Fibroblast of skin of scalp (primary cell): ENCODE data around the gene IL2RA. TPM values are rescaled to one million over a fixed set of nuclear protein-coding genes. Genes with fewer than 3 reads are reported as not detected.
"Not testable (repeated sequence)": the region's sequence is repeated elsewhere in the genome, so short reads cannot be mapped to it uniquely, and the experiment has no call there.

Source experiments
- DNase-seq: peaks from one replicate; pipeline ENCODE4 v3.0.0-alpha.2; 2013
- polyA plus RNA-seq, 2 experiments: library from polyadenylated mRNA; unstranded; fragments of 120-200 nt; gene quantifications; one replicate each; pipeline ENCODE4 v1.2.1, GENCODE V29; 2013; ENCODE audit not compliant: insufficient read length in 2 of 2

The IL2RA gene
- not detected for polyA plus RNA-seq (2013, experiment 1 of 2; ENCODE audit: insufficient read length)
- polyA plus RNA-seq (2013, experiment 2 of 2; ENCODE audit: insufficient read length) = not detected

- no peak for DNase-seq
Observed at GRCh38 chr10:6062101-6062771, at the start of gene IL2RA. TSS of gene IL2RA (minus strand) at chr10:6062367. CDS start at chr10:6062151, 216 bp downstream.

GRCh38 chr10:6110136-6110535, 48.0 kb upstream of the IL2RA start:
- DNase-seq = no peak

- no peak for DNase-seq
Observed at GRCh38 chr10:6109444-6109775, 47.2 kb upstream of the IL2RA start.

DNA sequence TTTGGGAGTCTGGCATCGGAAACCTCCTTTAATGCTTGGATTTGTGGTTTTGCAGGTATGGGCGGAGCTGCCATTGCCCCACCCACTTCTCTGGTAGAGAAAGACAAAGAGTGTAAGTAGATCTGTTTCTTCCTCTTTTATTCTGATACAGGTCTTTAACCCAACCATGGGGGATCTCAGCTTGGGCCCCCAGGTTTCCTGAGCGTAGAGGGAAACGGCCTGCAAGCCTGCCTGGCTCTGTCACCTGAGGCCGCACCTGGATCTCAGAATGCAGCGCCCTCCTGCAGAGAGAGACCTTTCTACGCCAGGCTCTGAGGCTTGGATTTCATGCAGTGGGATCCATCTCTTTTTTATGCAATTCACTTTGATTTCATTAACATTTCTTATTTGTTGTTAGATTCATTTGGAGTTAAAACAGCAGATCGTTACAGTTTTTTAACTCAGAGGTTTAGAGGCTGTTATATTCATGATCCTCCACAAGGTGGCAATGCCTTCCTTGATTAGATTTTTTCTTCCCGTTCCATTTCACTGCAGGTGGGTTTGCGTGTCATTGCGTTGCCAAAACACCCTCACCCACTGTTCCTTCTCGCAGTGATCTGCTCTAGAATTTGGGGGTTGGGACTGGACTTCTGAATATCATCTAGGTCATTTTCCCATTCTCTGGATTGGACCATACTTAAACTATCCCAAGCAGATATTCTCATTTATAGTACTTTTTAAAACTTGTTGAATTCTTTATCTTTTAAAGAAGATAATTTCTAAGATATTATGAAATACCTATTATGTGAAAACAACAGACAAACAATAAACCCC, 46.7 kb upstream of the IL2RA start:
- DNase-seq = peak; percentile 49

DNA sequence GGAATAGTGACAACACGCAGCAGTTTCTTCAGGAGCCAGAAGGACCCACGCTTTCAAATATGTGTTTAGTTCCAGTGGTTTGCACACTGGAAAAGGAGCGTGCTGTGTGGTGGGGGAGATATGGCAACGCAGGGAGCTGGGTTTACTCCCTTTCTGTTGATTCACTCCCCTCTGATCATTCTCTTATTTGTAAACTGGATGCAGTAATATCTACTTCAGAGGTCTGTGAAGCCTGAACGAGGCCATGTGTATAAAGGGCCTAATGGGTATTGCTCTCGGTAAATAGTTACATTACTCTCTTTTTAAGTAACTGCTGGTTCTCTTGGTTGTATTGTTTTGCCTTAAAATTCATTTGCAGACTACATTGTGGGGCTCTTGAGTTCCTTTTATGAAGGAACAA, 45.9 kb upstream of the IL2RA start:
- no peak for DNase-seq

DNA sequence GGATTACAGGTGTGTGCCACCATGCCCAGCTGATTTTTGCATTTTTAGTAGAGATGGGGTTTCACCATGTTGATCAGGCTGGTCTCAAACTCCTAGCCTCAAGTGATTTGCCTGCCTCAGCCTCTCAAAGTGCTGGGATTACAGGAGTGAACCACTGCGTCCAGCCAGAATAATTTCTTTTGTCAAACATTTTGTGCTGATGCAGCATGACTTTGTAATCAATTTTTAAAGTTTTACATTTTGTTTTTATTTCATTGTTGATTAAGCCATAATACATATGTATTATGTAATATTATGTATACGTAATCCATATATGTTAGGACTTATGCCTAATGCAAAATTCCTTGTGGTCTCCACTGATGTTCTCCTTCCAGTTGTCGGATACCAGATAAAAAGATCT, 45.4 kb upstream of the IL2RA start:
- DNase-seq = not testable (repeated sequence)

DNA sequence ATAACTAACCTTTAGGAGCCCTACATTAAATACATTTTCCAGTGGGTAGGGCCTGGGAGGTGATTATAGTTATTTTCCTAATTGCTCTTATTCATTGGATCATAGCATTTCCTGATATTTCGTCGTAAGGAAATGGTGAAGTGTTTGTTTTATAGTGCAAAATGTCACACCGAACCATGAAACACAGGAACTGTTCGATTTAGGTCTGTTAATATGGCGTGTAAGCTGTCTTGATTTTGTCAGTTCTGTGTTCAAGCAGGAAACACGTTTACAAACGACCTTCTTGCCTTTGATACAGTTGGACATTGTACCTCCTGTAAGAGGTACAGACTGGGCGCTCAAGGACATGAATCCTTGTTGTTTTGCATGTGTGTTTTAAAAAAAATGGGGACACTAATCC, 41.4 kb upstream of the IL2RA start:
- no peak for DNase-seq

GRCh38 chr10:6102128-6102527, 40.0 kb upstream of the IL2RA start:
- DNase-seq = no peak

- no peak for DNase-seq
Observed at GRCh38 chr10:6101181-6101580, 39.0 kb upstream of the IL2RA start.

DNA sequence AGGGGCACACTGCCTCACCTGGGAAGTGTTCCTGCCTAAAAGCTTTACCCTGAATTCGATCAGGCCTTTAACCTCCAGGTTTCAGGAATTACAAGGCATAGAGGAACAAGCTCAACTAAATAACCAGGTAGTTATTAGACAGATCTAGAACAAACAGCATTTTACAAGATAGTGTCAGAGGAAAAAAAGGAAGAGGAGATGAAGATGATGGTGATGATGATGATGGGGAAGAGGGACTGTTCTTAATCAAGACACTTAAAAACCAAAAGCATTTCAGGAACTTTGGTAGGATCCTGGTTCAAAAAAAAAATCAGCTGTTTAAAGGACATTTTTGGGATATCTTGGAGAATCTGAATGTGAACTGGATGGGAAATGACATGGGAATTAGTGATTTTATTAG, 38.2 kb upstream of the IL2RA start:
- DNase-seq = no peak

- DNase-seq = no peak
Observed at GRCh38 chr10:6098156-6098555, 36.0 kb upstream of the IL2RA start.

GRCh38 chr10:6097063-6097462, 34.9 kb upstream of the IL2RA start:
- DNase-seq = no peak

DNA sequence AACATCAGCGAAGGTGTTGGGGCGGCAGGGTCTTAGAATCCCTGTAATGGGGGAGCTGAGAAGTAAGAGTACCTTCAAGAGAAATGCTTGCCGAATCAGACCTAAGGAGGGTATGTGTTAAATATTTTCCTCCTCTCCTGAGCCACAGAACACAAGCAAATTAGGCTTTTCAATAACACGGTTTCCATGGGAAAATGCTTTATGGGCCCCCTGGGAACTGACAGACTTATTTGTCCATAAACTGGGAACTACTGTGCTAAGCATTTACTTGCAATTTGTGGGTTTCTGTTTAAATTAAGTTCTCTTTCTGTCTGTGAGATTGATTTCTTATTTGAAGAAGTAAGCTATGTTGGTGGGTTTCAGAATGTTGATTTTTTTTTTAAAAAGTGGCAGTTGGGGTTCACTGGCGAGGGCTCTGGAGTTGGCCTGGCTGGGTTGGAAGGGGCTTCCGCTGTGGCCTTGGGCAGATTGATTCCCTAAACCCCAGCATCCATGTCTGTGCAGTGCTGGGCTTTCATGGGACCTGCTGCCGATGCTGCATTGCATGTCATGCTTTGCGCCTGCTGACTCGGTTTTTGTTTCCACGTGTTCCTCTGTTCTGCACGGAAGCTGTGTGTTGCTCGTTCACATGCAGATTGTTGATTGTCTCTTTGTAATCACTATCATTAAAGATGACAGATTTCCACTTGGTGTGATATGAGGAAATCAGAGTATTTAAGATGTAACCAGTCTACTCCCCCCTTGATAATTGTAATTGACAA, 33.8 kb upstream of the IL2RA start:
- peak; percentile 15 for DNase-seq

- no peak for DNase-seq
Observed at GRCh38 chr10:6092731-6093130, 30.6 kb upstream of the IL2RA start.

DNA sequence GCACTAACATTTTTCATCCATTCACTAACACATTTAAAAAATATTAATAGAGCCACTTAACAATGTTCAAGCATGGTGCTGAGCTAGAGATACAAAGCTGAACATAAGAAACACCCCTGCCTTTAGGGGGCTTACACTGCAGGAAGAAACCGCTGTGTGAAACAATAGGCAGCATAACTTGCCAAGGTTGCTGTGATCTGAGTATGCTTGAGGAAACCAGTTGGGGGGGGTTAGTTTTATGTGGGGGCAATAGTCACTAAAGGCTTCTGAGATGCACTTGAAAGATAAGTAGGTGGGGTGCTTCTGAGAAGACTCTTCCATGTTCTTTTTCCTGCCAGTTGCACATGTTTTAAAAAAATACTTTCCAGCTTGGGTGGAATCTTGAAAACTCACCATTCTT, 29.5 kb upstream of the IL2RA start:
- no peak for DNase-seq

DNA sequence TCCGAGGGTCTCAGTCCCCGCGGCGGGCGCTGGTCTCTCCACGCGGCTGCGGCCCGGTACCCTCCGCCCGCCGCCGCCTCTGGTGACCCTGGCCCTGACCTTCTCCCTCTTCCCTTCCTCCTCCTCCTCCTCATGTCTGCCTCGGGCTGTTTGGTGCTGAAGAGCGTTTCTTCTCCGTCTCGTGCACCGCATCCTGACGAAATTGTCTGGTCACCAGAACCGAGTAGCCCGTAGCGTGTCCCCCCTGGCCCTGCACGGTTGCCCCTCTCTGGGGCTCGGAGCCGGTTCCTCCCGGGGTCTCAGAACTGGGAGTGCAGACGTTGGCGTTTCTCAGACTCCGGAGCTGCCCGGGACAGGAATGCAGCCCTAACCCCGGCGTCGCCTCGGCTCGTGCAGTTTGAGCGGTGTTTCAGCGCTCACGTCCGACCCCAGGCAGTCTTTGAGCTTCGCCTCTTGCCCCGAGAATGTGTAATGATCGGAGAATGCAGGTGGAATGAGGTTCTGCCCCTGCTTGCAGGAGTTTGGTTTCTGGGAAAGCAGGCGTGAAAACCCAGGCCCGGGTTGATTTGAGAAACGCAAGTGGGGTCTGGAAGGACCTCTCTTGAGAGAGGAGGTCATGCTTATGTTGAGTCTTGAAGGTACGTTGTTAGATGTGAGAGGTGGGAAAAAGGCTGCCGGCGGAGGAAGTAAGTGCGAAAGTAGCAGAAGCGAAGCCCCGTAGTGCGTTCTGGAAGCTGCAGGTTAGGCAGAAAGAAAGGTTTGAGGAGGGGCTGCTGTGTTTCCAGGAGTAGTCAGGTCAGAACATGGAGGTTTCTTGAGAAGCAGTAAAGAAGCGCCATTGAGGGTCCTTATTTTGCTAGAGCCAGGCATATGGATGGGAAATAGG, 27.4 kb upstream of the IL2RA start:
- DNase-seq = peak; percentile 9

GRCh38 chr10:6088721-6089333, 26.7 kb upstream of the IL2RA start, which contains the start of gene RBM17:
TSS of gene RBM17 (plus strand) at chr10:6089034. CDS start at chr10:6097066, 8,032 bp downstream.
- peak; percentile 96 for DNase-seq

DNA sequence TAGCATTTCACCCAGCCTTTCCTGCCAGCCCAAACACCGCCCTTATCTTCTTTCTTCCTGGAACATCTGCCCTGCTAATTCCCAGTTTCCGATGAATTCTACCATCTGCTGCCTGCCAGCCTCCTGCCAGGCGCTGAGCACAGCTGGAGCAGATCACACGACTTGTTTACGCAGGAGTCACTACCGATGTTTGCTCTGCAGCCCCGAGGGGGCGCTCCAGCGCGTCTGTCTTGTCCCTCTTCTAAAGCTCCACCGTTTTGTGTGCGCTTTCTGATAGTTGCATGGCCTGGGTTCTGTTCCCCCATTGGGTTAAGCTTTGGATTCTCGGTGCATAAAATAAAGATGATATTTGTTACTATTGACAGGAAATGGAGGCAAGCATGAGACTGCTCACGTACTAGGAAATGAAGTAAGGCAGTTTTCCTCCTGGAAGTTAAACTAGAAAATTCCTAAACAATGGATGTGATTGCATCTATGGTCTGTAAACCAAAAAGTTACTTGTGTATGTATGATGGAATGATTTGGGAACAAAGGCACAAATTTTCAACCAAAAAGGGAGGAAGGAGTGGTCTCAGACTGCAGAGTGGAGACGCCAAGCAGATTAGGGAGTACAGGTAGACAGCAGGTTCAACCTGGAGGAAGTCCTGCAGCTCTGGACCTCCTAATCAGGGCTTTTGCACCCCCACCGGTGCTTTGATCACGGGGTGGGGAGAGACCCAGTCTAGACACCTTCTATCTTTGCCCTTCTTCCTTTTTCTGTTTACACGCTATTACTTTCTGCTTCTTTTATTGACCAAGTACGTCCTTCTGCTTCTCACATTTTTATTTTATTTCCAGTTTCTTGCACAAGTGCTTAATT, 24.4 kb upstream of the IL2RA start:
- peak; percentile 82 for DNase-seq

DNA sequence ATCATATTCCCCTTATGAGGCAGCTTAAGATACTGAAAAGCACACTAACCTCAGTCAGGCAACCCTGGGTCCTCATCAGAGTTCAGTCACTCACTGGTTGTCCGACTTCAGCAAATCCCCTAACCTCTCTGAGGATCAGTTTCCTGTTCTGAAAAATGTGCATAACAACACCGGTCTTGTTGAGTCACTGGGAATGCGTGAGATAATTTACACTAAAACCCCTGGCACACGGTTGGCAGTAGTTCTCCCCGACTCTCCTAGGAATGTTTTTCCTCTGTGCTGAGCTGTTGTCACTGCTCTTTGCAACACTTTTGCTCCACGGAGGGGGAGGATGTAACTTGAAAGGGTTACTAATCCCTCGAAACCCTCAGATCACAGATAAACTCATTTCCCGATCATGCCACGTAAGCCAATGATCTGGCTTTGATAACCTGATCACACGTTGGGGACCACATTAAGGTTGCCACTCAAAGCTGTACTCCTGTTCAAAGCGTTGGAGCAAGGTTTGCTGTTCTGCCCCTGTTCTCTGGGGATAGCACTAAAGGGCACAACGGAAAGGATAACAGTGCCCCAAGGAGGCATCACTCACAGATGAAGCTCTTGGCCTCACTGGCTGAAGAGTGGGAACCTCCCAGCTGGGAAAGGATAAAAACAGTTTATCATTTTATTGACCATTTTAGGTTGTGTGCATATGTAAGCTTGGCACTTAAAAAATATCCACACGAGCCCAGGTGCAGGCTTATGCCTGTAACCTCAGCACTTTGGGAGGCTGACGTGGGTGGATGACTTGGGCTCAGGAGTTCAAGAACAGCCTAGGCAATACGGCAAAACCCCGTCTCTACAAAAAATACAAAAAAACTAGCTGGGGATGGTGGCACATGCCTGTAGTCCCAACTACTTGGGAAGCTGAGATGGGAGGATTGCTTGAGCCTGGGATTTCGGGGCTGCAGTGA, 21.6 kb upstream of the IL2RA start:
- peak; percentile 17 for DNase-seq
